IMR-90 (cell line): ENCODE data around the gene CALD1. TPM values are rescaled to one million over a fixed set of nuclear protein-coding genes. Genes with fewer than 3 reads are reported as not detected.

Source experiments
- ATAC-seq: fragments of 200-7000 bp; cut with Tn5 transposase; 2 replicates; pipeline ENCODE4 v1.9.1; 2020; ENCODE audit warnings: low read depth, mild to moderate bottlenecking, moderate library complexity
- BruUV-seq: library from RNA; stranded (reverse); fragments of 400-500 nt; replicated peaks from 2 replicates; lab custom pipeline; 2021; lab: Mats Ljungman, UMichigan
- CTCF ChIA-PET: fragments of 300-600 bp; formaldehyde crosslinking; extraction: SDS; loops from one replicate; lab custom pipeline; 2021; ENCODE audit warnings: antibody characterized with exemption; lab: Yijun Ruan, JAX
- POLR2A ChIA-PET: fragments of 300-600 bp; sonication (Branson Sonifier 250); formaldehyde crosslinking; loops from one replicate; lab custom pipeline; 2022; ENCODE audit warnings: antibody characterized with exemption; ENCODE audit not compliant: unreplicated experiment; lab: Charles Lee
- DNase-seq: peaks from one replicate; pipeline ENCODE4 v3.0.0; 2013
- H2AFZ ChIP-seq: replicated peaks from 2 replicates; pipeline ENCODE3; 2013; ENCODE audit warnings: low read length, mild to moderate bottlenecking; ENCODE audit not compliant: poor library complexity
- H2AK5ac ChIP-seq: 2 replicates; pipeline ENCODE4 v1.6.1; 2013; ENCODE audit warnings: low read depth, low read length, inconsistent platforms
- H2AK9ac ChIP-seq: replicated peaks from 2 replicates; pipeline ENCODE3; 2013; ENCODE audit warnings: mild to moderate bottlenecking, low read depth, low read length, moderate library complexity; ENCODE audit not compliant: poor library complexity
- H2BK120ac ChIP-seq: 2 replicates; pipeline ENCODE4 v1.6.1; 2013; ENCODE audit warnings: low read depth, low read length, inconsistent platforms
- H2BK15ac ChIP-seq: 3 replicates; pipeline ENCODE4 v1.6.1; 2013; ENCODE audit warnings: low read depth, low read length, inconsistent platforms
- H2BK20ac ChIP-seq: 2 replicates; pipeline ENCODE4 v1.6.1; 2013; ENCODE audit warnings: low read depth, mild to moderate bottlenecking, inconsistent platforms, low read length, moderate library complexity
- H2BK5ac ChIP-seq: 2 replicates; pipeline ENCODE4 v1.6.1; 2013; ENCODE audit warnings: mild to moderate bottlenecking, low read depth, low read length, inconsistent platforms; ENCODE audit not compliant: poor library complexity, severe bottlenecking
- H3K14ac ChIP-seq: replicated peaks from 2 replicates; pipeline ENCODE4 v1.6.1; 2013; ENCODE audit warnings: low read depth, low read length, inconsistent platforms
- H3K18ac ChIP-seq: 2 replicates; pipeline ENCODE4 v1.6.1; 2013; ENCODE audit warnings: low read depth, low read length, control low read depth
- H3K23ac ChIP-seq: 2 replicates; pipeline ENCODE4 v1.6.1; 2013; ENCODE audit warnings: low read depth, low read length, inconsistent platforms
- H3K27ac ChIP-seq: 2 replicates; pipeline ENCODE4 v1.5.1; 2013; ENCODE audit warnings: mild to moderate bottlenecking, control low read depth, low read length; ENCODE audit not compliant: insufficient read depth
- H3K27me3 ChIP-seq: 2 replicates; pipeline ENCODE4 v1.6.1; 2013; ENCODE audit warnings: low read length; ENCODE audit not compliant: control insufficient read depth, insufficient read depth
- H3K36me3 ChIP-seq: 2 replicates; pipeline ENCODE4 v1.6.1; 2013; ENCODE audit warnings: low read length, mixed read lengths; ENCODE audit not compliant: control insufficient read depth, insufficient read depth
- H3K4ac ChIP-seq: 2 replicates; pipeline ENCODE4 v1.6.1; 2013; ENCODE audit warnings: low read depth, low read length, inconsistent platforms
- H3K4me1 ChIP-seq: 2 replicates; pipeline ENCODE4 v1.6.1; 2013; ENCODE audit warnings: low read length, mixed read lengths; ENCODE audit not compliant: control insufficient read depth, insufficient read depth
- H3K4me2 ChIP-seq: 2 replicates; pipeline ENCODE4 v1.6.1; 2013; ENCODE audit warnings: low read depth, mild to moderate bottlenecking, control low read depth, low read length, moderate library complexity
- H3K4me3 ChIP-seq: 2 replicates; pipeline ENCODE4 v1.5.1; 2013; ENCODE audit warnings: low read depth, mild to moderate bottlenecking, control low read depth, low read length, moderate library complexity; ENCODE audit not compliant: insufficient read depth
- H3K56ac ChIP-seq: 2 replicates; pipeline ENCODE4 v1.6.1; 2013; ENCODE audit warnings: low read length, inconsistent platforms; ENCODE audit not compliant: insufficient read depth; ENCODE audit errors: extremely low read depth
- H3K79me1 ChIP-seq, 2 experiments: 2 replicates each; pipeline ENCODE4 v1.6.1; 2013; ENCODE audit warnings: low read length in 2 of 2, inconsistent platforms in 1 of 2, low read depth in 1 of 2
- H3K9ac ChIP-seq: 2 replicates; pipeline ENCODE4 v1.6.1; 2013; ENCODE audit warnings: low read depth, low read length, control low read depth
- H3K9me1 ChIP-seq: 2 replicates; pipeline ENCODE4 v1.6.1; 2013; ENCODE audit warnings: low read length, inconsistent platforms; ENCODE audit not compliant: insufficient read depth
- H3K9me3 ChIP-seq: 2 replicates; pipeline ENCODE4 v1.6.1; 2013; ENCODE audit warnings: low read length; ENCODE audit not compliant: control insufficient read depth, insufficient read depth
- H4K20me1 ChIP-seq: 2 replicates; pipeline ENCODE4 v1.6.1; 2013; ENCODE audit warnings: low read length, inconsistent platforms; ENCODE audit not compliant: insufficient read depth
- H4K5ac ChIP-seq: 2 replicates; pipeline ENCODE4 v1.6.1; 2013; ENCODE audit warnings: mild to moderate bottlenecking, low read depth, low read length, control low read depth
- H4K8ac ChIP-seq, 2 experiments: 2 replicates each; pipeline ENCODE4 v1.6.1; 2013; ENCODE audit warnings: low read depth in 2 of 2, low read length in 2 of 2, control low read depth in 1 of 2, inconsistent platforms in 1 of 2
- H4K91ac ChIP-seq: 2 replicates; pipeline ENCODE4 v1.6.1; 2013; ENCODE audit warnings: low read depth, low read length, inconsistent platforms; ENCODE audit not compliant: insufficient read depth
- RCOR1 ChIP-seq: IDR thresholded peaks from 2 replicates; pipeline ENCODE4 v1.6.1; 2012; ENCODE audit warnings: mild to moderate bottlenecking, low read length, improper control_type of control experiment; ENCODE audit not compliant: insufficient replicate concordance
- WGBS, 2 experiments: methylation state at CpG; one replicate each; pipeline versions ENCODE4 v1.1.5 to v1.1.7; 2013; ENCODE audit warnings: missing lambda C conversion rate in 2 of 2; ENCODE audit not compliant: insufficient read length in 1 of 2; ENCODE audit errors: extremely low coverage in 2 of 2; 5-methylcytosine and 5-hydroxymethylcytosine counted together
- dilution Hi-C: fragments of 300-500 bp; cut with HindIII; formaldehyde crosslinking; loops from one replicate; pipeline ENCODE4 v1.14.3; 2018; ENCODE audit warnings: low sequenced_read_pairs; ENCODE audit not compliant: unreplicated experiment
- in situ Hi-C: fragments of 300-500 bp; cut with MboI; formaldehyde crosslinking; loops from 3 replicates; pipeline ENCODE4 v1.14.3; 2019; ENCODE audit warnings: low sequenced_read_pairs, inconsistent platforms, mixed read lengths
- intact Hi-C: fragments of 100-400 bp; cut with micrococcal nuclease; formaldehyde crosslinking; loops from 2 replicates; pipeline ENCODE4 v1.10.0; 2022
- polyA plus RNA-seq, 3 experiments: library from polyadenylated mRNA; depleted of rRNA; stranded (reverse); fragments of >200 nt; gene quantifications; 2 replicates each; pipeline ENCODE4 v1.2.3, GENCODE V29; 2012; ENCODE audit warnings: low replicate concordance in 1 of 3
- total RNA-seq: library from RNA; depleted of rRNA; stranded (reverse); fragments of >200 nt; gene quantifications from 2 replicates; pipeline ENCODE4 v1.2.3, GENCODE V29; 2012

The CALD1 gene
- total and polyA plus RNA-seq, 2 of the 4 experiments (the other 2 are of a cell fraction): 375 to 487 TPM

DNA sequence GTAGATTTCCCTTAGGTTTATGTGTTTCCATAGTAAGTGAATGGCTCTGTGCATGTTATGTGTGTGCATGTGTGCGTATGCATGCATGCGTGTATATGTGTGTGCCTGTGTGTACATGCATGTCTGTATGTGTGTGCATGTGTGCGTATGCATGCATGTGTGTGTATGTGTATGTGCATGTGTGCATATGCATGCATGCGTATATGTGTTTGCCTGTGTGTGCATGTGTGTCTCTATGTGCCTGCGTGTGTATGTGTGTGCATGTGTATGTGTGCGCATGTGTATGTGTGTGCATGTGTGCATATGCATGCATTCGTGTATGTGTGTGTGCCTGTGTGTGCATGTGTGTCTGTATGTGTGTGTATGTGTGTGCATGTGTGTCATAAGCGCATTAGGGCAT, 108.1 kb downstream of the CALD1 start:
- Histone ChIP-seq H4K5ac (no peak overlapping the region), H2BK120ac (no peak overlapping the region), H3K9me1 (peaks cover 36% of the 10 kb centered on the region), H3K27me3 (no peaks in the 10 kb centered on the region), H2BK15ac (no peak overlapping the region), H3K56ac (no peak overlapping the region), H4K20me1 (peaks cover 80% of the 10 kb centered on the region), H3K36me3 (peaks cover 18% of the 10 kb centered on the region), H3K79me1 (peaks cover 32 to 67% of the 10 kb centered on the region in 2 experiments), H2BK20ac (no peak overlapping the region), H4K91ac (no peak overlapping the region), H2BK5ac (peak overlapping the region; percentile 35), H3K14ac (peak overlapping the region; percentile 23; the same call in 1 of the 2 replicates), H2AK5ac (peak overlapping the region; percentile 90; the same call in 1 of the 2 replicates), H3K27ac (peak overlapping the region; percentile 27; the same call in 1 of the 2 replicates), H3K4ac (peak overlapping the region; percentile 53), H3K4me2 (peak overlapping the region; percentile 22; the same call in 1 of the 2 replicates), H4K8ac (peak overlapping the region in 1 of 2 experiments; percentile 43; a peak in 1 of 4 replicates), H3K9me3 (no peaks in the 10 kb centered on the region), H2AK9ac (peak overlapping the region; percentile 47), H3K18ac (peak overlapping the region; percentile 61; the same call in 1 of the 2 replicates), H2AFZ (no peak overlapping the region), H3K4me3 (no peak overlapping the region), H3K4me1 (peaks cover 26% of the 10 kb centered on the region), H3K23ac (peak overlapping the region; percentile 81), H3K9ac (no peak overlapping the region)
- DNase-seq (no peak), ATAC-seq (no peak)
- intact Hi-C loops (loop anchor here (2.0 kb wide), 1 partner anchor 107 kb away; no protein-coding TSS in a partner anchor), in situ Hi-C loops (no loop called here), dilution Hi-C loops (no loop called here)
- TF ChIP-seq RCOR1: no peak
- no TSS peak for BruUV-seq
- CTCF ChIA-PET: no interaction called here
- POLR2A ChIA-PET: no interaction called here
- 98% methylated on average over 5 of the region's 8 CpGs; no CpG with 5 or more reads in 1 of the 2 experiments for WGBS, 2 experiments
